HCT116 (cell line): ENCODE measurements around the gene ALB. TPM values are rescaled to one million over a fixed set of nuclear protein-coding genes. Genes with fewer than 3 reads are reported as not detected.

Source experiments
- ATAC-seq: fragments of 200-7000 bp; cut with Tn5 transposase; 2 replicates; pipeline ENCODE4 v1.9.1; 2020; ENCODE audit warnings: mild to moderate bottlenecking, moderate library complexity
- BruUV-seq: library from RNA; stranded (reverse); fragments of 400-500 nt; replicated peaks from 2 replicates; lab custom pipeline; 2021; lab: Mats Ljungman, UMichigan
- CTCF ChIA-PET: fragments of 300-600 bp; sonication (Branson Sonifier 250); formaldehyde crosslinking; loops from one replicate; lab custom pipeline; 2021; ENCODE audit warnings: antibody characterized with exemption; lab: Charles Lee
- POLR2A ChIA-PET: fragments of 300-600, 350-600 bp; sonication (Branson Sonifier 250); formaldehyde crosslinking; loops from one replicate; lab custom pipeline; 2021; ENCODE audit warnings: antibody characterized with exemption; lab: Charles Lee
- RAD21 ChIA-PET, 2 experiments: fragments of 300-600 bp; sonication (Branson Sonifier 250); formaldehyde crosslinking; loops; one replicate each; lab custom pipeline; 2023; ENCODE audit warnings: low total read pairs in 2 of 2; ENCODE audit not compliant: uncharacterized antibody in 2 of 2, unreplicated experiment in 2 of 2, low non-redundant PET in 1 of 2; lab: Charles Lee
- DNase-seq: peaks from one replicate; pipeline ENCODE4 v3.0.0-alpha.2; 2010; ENCODE audit warnings: low read depth, low spot score
- H2AFZ ChIP-seq: fragments of 200-600 bp; shearing (Covaris generic), sonication (generic); 2 replicates; pipeline ENCODE4 v1.6.1; 2017; ENCODE audit warnings: low read depth, mixed run types, mixed read lengths, antibody characterized with exemption, low read length; ENCODE audit not compliant: poor library complexity, severe bottlenecking
- H3K27ac ChIP-seq: 2 replicates; pipeline ENCODE4 v1.5.1; 2012; ENCODE audit warnings: low read depth, low read length
- H3K27me3 ChIP-seq: fragments of 200-600 bp; sonication (generic); 2 replicates; pipeline ENCODE4 v1.6.1; 2016; ENCODE audit warnings: mixed run types, low read length, mixed read lengths; ENCODE audit not compliant: insufficient read depth
- H3K36me3 ChIP-seq, 2 experiments: fragments of 200-500 bp in 1 of 2; fragments of 200-600 bp in 1 of 2; sonication (Bioruptor generic) in 1 of 2; sonication (generic) in 1 of 2; 2 replicates each; pipeline versions ENCODE4 v1.5.1 to v1.6.1; 2014 to 2016; ENCODE audit warnings: low read length in 2 of 2, inconsistent platforms in 1 of 2, mixed read lengths in 1 of 2, mixed run types in 1 of 2; ENCODE audit not compliant: insufficient read depth in 2 of 2, control insufficient read depth in 1 of 2
- H3K4me1 ChIP-seq, 2 experiments: fragments of 200-600 bp in 1 of 2; sonication (generic) in 1 of 2; 2 replicates each; pipeline versions ENCODE4 v1.5.1 to v1.6.1; 2012 to 2017; ENCODE audit warnings: low read length in 2 of 2, inconsistent platforms in 1 of 2, mild to moderate bottlenecking in 1 of 2, mixed read lengths in 1 of 2, mixed run types in 1 of 2, moderate library complexity in 1 of 2; ENCODE audit not compliant: insufficient read depth in 2 of 2, control insufficient read depth in 1 of 2
- H3K4me2 ChIP-seq: fragments of 200-600 bp; sonication (generic); 2 replicates; pipeline ENCODE4 v1.6.1; 2017; ENCODE audit warnings: mixed run types, low read length, mixed read lengths
- H3K4me3 ChIP-seq, 2 experiments: fragments of 200-600 bp in 1 of 2; sonication (generic) in 1 of 2; replicated peaks in 1 of 2; 2 replicates each; pipeline ENCODE4 v1.5.1; 2011 to 2016; ENCODE audit warnings: low read length in 2 of 2, control low read depth in 1 of 2, low read depth in 1 of 2, mild to moderate bottlenecking in 1 of 2, mixed read lengths in 1 of 2, mixed run types in 1 of 2
- H3K79me2 ChIP-seq: fragments of 200-600 bp; sonication (generic); 2 replicates; pipeline ENCODE4 v1.6.1; 2017; ENCODE audit warnings: mild to moderate bottlenecking, mixed run types, low read length, moderate library complexity, mixed read lengths; ENCODE audit not compliant: insufficient read depth
- H3K9ac ChIP-seq: fragments of 200-600 bp; sonication (generic); 2 replicates; pipeline ENCODE4 v1.6.1; 2016; ENCODE audit warnings: low read length, mixed read lengths
- H3K9me2 ChIP-seq: fragments of 200-600 bp; sonication (generic), shearing (Covaris generic); 2 replicates; pipeline ENCODE4 v1.6.1; 2017; ENCODE audit warnings: mixed run types, mild to moderate bottlenecking, moderate library complexity; ENCODE audit not compliant: insufficient read depth
- H3K9me3 ChIP-seq, 2 experiments: fragments of 200-500 bp in 1 of 2; fragments of 200-600 bp in 1 of 2; sonication (Bioruptor generic) in 1 of 2; sonication (generic) in 1 of 2; 2 replicates each; pipeline ENCODE4 v1.6.1; 2014 to 2017; ENCODE audit warnings: low read length in 2 of 2, mixed read lengths in 2 of 2, inconsistent platforms in 1 of 2, low read depth in 1 of 2, mild to moderate bottlenecking in 1 of 2, mixed run types in 1 of 2, moderate library complexity in 1 of 2; ENCODE audit not compliant: control insufficient read depth in 1 of 2, insufficient read depth in 1 of 2
- H4K20me1 ChIP-seq: fragments of 200-600 bp; sonication (generic), shearing (Covaris generic); 2 replicates; pipeline ENCODE4 v1.6.1; 2017; ENCODE audit warnings: mixed run types, mild to moderate bottlenecking, moderate library complexity; ENCODE audit not compliant: insufficient read depth
- CEBPB ChIP-seq: IDR thresholded peaks from 2 replicates; pipeline ENCODE4 v1.6.1; 2012; ENCODE audit warnings: low read depth
- EGR1 ChIP-seq: IDR thresholded peaks from 2 replicates; pipeline ENCODE4 v1.6.1; 2012; ENCODE audit warnings: low read depth
- ELF1 ChIP-seq: IDR thresholded peaks from 2 replicates; pipeline ENCODE4 v1.6.1; 2012; ENCODE audit warnings: low read depth, borderline replicate concordance
- EZH2 ChIP-seq: fragments of 200-600 bp; sonication (generic); IDR thresholded peaks from 2 replicates; pipeline ENCODE4 v1.6.1; 2017; ENCODE audit warnings: antibody characterized with exemption, mixed run types
- EZH2phosphoT487 ChIP-seq: fragments of 200-600 bp; IDR thresholded peaks from 2 replicates; pipeline ENCODE4 v1.6.1; 2018; ENCODE audit warnings: antibody characterized with exemption, borderline replicate concordance
- FOSL1 ChIP-seq: IDR thresholded peaks from 2 replicates; pipeline ENCODE4 v1.6.1; 2012; ENCODE audit warnings: low read depth
- JUND ChIP-seq: IDR thresholded peaks from 2 replicates; pipeline ENCODE4 v1.6.1; 2012
- POLR2A ChIP-seq: IDR thresholded peaks from 2 replicates; pipeline ENCODE4 v1.7.0; 2011; ENCODE audit warnings: borderline replicate concordance; ENCODE audit not compliant: insufficient read depth, insufficient read length; ENCODE audit errors: extremely low read depth
- POLR2AphosphoS5 ChIP-seq: IDR thresholded peaks from 2 replicates; pipeline ENCODE4 v1.6.1; 2011; ENCODE audit warnings: mild to moderate bottlenecking, low read depth, low read length, moderate library complexity
- RAD21 ChIP-seq: IDR thresholded peaks from 2 replicates; pipeline ENCODE4 v1.6.1; 2012; ENCODE audit warnings: low read depth, mild to moderate bottlenecking
- SP1 ChIP-seq: IDR thresholded peaks from 2 replicates; pipeline ENCODE4 v1.6.1; 2012; ENCODE audit warnings: low read depth
- SRF ChIP-seq: IDR thresholded peaks from 2 replicates; pipeline ENCODE4 v1.6.1; 2012; ENCODE audit warnings: low read depth
- TCF7L2 ChIP-seq: IDR thresholded peaks from 2 replicates; pipeline ENCODE4 v1.7.0; 2011; ENCODE audit warnings: borderline replicate concordance, inconsistent platforms; ENCODE audit not compliant: insufficient read depth, insufficient read length; ENCODE audit errors: extremely low read depth
- YY1 ChIP-seq: IDR thresholded peaks from 2 replicates; pipeline ENCODE4 v1.6.1; 2011; ENCODE audit warnings: low read length, low read depth, moderate library complexity, mild to moderate bottlenecking; ENCODE audit not compliant: insufficient replicate concordance; ENCODE audit errors: extremely low read depth
- ZFX ChIP-seq: fragments of 450-650 bp; IDR thresholded peaks from 2 replicates; pipeline ENCODE4 v1.6.1; 2017
- ZNF274 ChIP-seq: fragments of 200-500 bp; sonication (Bioruptor generic); IDR thresholded peaks from 2 replicates; pipeline ENCODE4 v1.6.1; 2014; ENCODE audit warnings: mild to moderate bottlenecking, low read depth, low read length, inconsistent platforms
- intact Hi-C: fragments of 100-400 bp; cut with micrococcal nuclease; formaldehyde crosslinking; loops from 2 replicates; pipeline ENCODE4 v1.10.0; 2022
- total RNA-seq: library from RNA; stranded (reverse); gene quantifications from one replicate; pipeline ENCODE4 v1.2.1, GENCODE V29; 2021; ENCODE audit not compliant: unreplicated experiment
- TF ChIP-seq, protein P1 (sequence below), 3 experiments: fragments of 200-600 bp in 1 of 3; sonication (generic) in 1 of 3; IDR thresholded peaks in 2 of 3; conservative IDR thresholded peaks in 1 of 3; 2 replicates each; pipeline ENCODE4 v1.5.1; 2012 to 2017; ENCODE audit warnings: low read depth in 2 of 3, low read length in 2 of 3, antibody characterized with exemption in 1 of 3, borderline replicate concordance in 1 of 3, control low read depth in 1 of 3, mild to moderate bottlenecking in 1 of 3, mixed read lengths in 1 of 3, mixed run types in 1 of 3, moderate library complexity in 1 of 3; ENCODE audit not compliant: insufficient read depth in 1 of 3
- TF ChIP-seq, protein P2 (sequence below): IDR thresholded peaks from 2 replicates; pipeline ENCODE4 v1.6.1; 2011; ENCODE audit warnings: mild to moderate bottlenecking, low read length, moderate library complexity; ENCODE audit not compliant: insufficient replicate concordance; ENCODE audit errors: extremely low read depth
- TF ChIP-seq, protein P3 (sequence below): IDR thresholded peaks from 2 replicates; pipeline ENCODE4 v1.6.1; 2012

The ALB gene
- total RNA-seq, 1 experiment from 2014 or later = 26.7 TPM

DNA sequence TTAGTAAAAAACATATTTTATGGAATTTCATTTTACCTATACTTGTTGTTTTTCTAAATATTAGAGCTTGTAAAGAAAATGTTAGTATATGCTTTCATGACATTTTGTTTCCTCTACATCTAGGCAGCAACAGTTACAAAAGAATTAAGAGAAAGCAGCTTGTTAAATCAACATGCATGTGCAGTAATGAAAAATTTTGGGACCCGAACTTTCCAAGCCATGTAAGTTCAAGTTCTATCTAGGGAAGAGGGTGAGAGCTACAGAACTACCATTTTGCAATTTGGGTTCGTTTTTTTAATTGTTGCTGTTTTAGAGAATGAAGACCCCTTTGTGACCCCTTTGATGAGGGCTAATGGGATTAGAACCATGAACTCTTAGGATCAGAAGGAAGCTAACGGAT lies 39.1 kb downstream of the ALB start:
- no peaks in the 10 kb centered on the region for H3K9me3 ChIP-seq
- ChIA-PET CTCF (interaction anchor here (4.8 kb wide), 1 partner anchor 102 kb away, joined by 62 read pairs; no protein-coding TSS in a partner anchor), RAD21 (no interaction called here), POLR2A (no interaction called here)
- no peak for DNase-seq
- H3K4me2 ChIP-seq = no peak overlapping the region
- ATAC-seq = no peak
- TF ChIP-seq ZNF274 (no peak), SP1 (no peak), EZH2phosphoT487 (no peak), EZH2 (no peak), ZFX (no peak), EGR1 (no peak), TCF7L2 (no peak), ELF1 (no peak), RAD21 (no peak), POLR2A (no peak), YY1 (no peak), FOSL1 (no peak), JUND (no peak), POLR2AphosphoS5 (no peak), SRF (no peak), CEBPB (no peak)
- TF ChIP-seq, protein P1, sequence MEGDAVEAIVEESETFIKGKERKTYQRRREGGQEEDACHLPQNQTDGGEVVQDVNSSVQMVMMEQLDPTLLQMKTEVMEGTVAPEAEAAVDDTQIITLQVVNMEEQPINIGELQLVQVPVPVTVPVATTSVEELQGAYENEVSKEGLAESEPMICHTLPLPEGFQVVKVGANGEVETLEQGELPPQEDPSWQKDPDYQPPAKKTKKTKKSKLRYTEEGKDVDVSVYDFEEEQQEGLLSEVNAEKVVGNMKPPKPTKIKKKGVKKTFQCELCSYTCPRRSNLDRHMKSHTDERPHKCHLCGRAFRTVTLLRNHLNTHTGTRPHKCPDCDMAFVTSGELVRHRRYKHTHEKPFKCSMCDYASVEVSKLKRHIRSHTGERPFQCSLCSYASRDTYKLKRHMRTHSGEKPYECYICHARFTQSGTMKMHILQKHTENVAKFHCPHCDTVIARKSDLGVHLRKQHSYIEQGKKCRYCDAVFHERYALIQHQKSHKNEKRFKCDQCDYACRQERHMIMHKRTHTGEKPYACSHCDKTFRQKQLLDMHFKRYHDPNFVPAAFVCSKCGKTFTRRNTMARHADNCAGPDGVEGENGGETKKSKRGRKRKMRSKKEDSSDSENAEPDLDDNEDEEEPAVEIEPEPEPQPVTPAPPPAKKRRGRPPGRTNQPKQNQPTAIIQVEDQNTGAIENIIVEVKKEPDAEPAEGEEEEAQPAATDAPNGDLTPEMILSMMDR (IDR thresholded peaks at IDR 0.05 in 2 of 3, conservative IDR thresholded peaks at IDR 0.05 in 1 of 3; ENCODE audit: borderline replicate concordance in 1 of 3, insufficient read depth in 1 of 3, low read depth in 2 of 3, low read length in 2 of 3) = no peak
- TF ChIP-seq, protein P2, sequence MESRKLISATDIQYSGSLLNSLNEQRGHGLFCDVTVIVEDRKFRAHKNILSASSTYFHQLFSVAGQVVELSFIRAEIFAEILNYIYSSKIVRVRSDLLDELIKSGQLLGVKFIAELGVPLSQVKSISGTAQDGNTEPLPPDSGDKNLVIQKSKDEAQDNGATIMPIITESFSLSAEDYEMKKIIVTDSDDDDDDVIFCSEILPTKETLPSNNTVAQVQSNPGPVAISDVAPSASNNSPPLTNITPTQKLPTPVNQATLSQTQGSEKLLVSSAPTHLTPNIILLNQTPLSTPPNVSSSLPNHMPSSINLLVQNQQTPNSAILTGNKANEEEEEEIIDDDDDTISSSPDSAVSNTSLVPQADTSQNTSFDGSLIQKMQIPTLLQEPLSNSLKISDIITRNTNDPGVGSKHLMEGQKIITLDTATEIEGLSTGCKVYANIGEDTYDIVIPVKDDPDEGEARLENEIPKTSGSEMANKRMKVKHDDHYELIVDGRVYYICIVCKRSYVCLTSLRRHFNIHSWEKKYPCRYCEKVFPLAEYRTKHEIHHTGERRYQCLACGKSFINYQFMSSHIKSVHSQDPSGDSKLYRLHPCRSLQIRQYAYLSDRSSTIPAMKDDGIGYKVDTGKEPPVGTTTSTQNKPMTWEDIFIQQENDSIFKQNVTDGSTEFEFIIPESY = no peak
- TF ChIP-seq, protein P3, sequence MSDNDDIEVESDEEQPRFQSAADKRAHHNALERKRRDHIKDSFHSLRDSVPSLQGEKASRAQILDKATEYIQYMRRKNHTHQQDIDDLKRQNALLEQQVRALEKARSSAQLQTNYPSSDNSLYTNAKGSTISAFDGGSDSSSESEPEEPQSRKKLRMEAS = no peak
- H3K27ac ChIP-seq = no peak overlapping the region
- no peaks in the 10 kb centered on the region for H3K4me1 ChIP-seq
- intact Hi-C loops = loop anchor here (10.0 kb wide), 1 partner anchor 128 kb away; no protein-coding TSS in a partner anchor
- H4K20me1 ChIP-seq = no peaks in the 10 kb centered on the region
- H2AFZ ChIP-seq = no peak overlapping the region
- no peaks in the 10 kb centered on the region for H3K9me2 ChIP-seq
- H3K79me2 ChIP-seq = no peaks in the 10 kb centered on the region
- H3K4me3 ChIP-seq = no peak overlapping the region
- BruUV-seq = no TSS peak
- no peaks in the 10 kb centered on the region for H3K36me3 ChIP-seq
- no peaks in the 10 kb centered on the region for H3K27me3 ChIP-seq
- H3K9ac ChIP-seq = no peak overlapping the region
